Activated CD4-positive, CD25-positive, alpha-beta regulatory T cell (primary cell): ENCODE results near the gene XRCC3.
"Not testable (repeated sequence)": the region's sequence is repeated elsewhere in the genome, so short reads cannot be mapped to it uniquely, and the experiment has no call there.

Experiments
- DNase-seq, 4 experiments: peaks; one replicate each; lab custom pipeline; 2025; lab: John Stamatoyannopoulos, UW

Gene XRCC3

GRCh38 chr14:103693515-103693914 lies 21.7 kb downstream of the XRCC3 start:
- no peak for DNase-seq

DNA sequence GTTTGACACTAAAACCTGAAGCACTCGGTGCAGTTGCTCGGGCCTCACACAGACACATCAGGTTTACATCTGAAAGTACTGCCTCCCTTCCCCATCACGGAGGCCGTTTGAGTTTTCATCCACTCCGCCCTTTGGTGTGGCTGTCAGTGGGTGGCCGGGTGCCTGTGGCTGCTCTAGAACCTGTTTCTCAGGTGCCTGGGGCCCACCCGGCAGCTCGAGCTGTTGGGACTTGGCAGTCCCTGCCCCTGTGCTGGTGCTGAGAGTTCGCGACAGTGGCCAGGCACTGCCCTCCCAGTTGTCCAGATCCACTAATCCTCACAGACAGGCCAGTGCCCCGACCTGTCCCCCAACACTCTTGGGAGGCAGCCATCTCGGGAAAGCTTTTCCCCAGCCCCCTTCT lies 22.4 kb downstream of the XRCC3 start:
- no peak for DNase-seq

DNA sequence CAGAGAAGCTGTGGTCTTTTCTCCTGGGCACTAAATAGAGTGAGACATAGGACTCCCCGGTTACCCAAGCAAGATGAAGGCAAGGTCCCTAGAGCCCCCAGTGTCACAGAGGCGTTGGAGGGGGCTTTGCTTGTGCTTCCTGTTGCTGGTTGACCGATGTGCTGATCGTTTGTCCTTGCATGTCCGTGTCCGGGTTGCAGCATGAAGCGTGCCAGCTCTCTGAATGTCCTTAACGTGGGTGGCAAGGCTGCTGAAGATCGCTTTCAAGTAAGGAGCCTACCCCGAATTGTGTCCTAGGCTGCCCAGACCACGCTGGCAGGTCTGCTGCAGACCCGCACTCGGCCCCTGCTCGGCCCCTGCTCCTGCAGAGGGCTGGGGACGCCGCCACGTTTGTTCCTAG lies 23.1 kb downstream of the XRCC3 start:
- DNase-seq = no peak

- DNase-seq = not testable (repeated sequence)
These were observed 23.6 kb downstream of the XRCC3 start for GRCh38 chr14:103691655-103692054.

DNA sequence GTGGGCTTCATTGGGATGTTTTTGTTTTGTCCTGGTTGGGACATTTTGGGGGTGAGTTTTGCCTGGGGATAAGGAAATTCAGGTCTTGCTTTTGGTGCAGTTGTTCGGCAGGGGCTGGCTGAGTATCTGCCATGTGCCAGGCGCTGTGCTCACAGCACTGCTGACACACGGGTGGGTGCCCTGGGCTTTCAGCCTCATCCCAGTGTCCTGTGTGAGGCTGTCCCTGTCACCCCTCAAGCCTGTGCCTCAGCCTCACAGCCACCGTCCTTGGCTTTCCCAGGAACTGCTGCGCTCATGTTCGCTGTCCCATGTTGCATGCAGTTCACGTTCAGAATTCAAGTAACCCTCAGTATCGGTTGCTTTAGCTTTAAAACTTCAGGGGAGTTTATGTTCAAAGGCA lies 24.9 kb downstream of the XRCC3 start:
- DNase-seq = no peak

DNA sequence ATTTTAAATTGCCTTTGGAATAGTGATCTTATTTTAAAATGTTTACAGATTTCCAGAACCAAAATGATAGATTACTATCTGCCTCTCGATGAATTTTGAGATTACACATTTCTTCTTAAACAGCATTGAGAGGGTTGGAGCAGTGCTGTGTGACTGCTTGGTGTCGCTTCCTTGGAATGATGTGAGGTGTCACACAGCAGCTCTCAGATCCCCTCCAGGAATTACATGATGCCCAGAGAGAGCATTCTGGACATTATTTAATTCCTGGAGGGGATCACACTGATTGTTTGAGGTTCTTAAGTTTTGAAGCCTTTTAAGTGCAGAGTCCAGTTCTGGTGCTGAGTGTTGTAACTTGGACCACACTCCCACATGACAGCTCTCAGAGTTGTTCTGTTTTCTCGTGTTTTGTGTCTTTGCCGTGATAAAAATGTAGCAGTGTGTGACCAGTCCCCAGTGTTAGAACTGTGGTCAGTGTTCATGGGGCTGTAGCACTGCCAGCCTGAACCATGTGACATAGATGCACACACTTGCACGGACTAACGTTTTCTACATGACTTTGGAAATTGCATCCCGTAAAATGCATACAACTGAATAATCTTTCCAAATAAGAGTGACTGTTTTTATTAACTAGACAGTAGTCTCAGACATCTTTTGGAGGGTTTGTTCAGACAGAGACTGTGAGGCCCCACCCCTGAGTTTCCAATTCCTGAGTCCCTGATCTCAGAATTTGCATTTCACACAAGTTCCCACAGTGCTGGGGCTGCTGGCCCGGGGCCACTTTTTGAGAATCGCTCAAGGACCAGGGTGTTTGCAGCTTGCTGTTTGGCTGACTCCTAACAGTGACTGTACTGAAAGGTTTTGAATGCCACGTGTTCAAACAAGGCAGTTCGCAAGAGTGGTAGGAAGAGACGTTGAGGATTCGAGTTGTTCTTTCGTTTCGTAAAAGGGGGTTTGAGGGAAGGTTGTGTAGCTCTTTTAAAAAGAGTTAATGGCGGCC lies 26.0 kb downstream of the XRCC3 start:
- DNase-seq = no peak

DNA sequence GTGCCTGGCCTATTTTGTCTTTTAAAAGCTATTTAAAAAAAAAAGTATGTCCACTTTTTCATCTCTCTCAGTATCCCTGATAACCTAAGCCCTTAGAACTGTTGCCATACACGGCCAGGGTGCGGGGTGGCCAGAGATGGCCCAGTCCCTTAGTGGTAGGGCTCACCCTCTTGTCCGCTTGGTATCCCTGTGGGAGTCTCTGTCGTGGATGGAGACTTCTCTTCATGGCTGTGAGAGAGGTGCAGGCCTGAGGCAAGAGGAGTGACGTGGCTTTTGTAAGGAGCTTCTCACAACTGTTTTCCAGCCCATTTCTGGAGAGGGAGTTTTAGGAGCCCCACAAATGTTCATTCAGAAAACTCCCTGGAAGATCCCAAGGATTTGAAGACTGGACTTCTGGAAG lies 26.8 kb downstream of the XRCC3 start:
- no peak for DNase-seq

GRCh38 chr14:103687712-103688111 lies 27.5 kb downstream of the XRCC3 start:
- DNase-seq = no peak

DNA sequence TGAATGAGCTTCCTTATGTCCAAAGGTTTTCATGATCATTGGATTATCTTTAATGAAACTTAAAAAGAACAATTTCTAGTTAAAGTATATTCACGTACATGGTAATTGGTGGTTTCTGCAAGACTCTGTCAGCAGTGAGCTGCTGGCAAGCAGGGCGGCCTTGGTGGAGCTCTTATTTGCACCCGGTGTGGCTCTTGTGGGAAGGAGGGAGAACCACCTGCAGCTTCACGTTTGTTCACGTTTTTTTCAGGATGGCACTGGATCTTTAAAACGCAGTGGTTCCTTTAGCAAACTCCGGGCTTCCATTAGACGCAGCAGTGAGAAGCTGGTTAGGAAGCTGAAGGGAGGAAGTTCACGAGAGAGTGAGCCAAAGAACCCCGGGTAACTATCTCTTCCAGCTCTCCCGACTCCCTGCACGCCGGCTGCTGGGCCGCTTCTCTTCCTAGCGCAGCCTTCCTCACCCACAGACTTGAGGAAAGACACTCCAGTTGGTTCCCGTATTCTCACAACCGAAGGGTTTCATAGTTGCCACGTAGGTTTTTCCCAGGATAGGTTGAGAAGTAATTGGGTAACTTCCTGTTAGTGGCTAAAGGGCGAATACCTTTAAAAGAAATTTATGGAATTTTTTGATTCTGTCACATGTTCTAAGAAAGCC lies 28.3 kb downstream of the XRCC3 start:
- DNase-seq = no peak

DNA sequence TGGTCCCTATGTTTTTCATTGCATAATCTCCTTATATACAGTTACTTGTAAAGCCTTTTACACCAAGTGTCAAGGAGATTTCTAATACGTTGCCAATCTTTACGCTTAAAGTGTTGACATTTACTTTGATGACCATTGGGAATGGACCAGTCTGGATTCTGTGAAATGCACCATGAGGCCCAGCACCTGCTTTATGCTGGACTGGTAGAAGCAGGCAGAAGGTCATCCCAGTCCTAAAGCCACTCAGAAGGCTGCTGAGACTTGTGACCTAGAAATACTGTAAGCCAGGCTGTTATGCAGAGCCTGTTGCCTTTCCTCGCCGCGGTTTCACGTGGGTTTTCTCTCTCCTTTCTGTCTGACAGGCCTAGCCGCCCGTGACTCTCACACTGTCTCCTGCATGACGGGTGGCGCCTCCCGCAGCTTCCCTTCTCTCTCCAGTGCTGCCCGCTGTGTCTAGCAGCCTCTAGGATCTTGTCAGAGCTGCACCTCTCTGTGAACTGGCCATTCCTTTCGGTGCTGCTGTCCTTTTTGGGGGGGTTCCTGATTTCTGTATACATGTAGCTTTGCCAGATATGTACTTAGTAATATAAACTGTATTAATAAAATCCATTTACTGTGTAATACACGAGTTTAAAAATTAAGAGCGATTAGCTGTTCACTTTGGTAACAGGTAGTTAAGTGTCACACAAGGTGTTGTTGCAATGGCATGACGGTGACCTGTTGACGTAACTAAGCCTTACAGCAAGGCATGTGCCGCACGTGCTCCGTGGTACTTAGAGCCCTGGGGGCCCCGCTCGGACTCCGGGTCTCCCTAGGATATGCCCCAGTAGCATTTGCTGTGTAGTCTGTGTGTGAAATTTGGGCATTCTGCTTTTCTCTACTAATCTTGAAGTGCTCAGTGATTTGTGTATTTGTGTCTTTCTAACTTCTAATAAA lies 29.7 kb downstream of the XRCC3 start:
- DNase-seq = no peak

DNA sequence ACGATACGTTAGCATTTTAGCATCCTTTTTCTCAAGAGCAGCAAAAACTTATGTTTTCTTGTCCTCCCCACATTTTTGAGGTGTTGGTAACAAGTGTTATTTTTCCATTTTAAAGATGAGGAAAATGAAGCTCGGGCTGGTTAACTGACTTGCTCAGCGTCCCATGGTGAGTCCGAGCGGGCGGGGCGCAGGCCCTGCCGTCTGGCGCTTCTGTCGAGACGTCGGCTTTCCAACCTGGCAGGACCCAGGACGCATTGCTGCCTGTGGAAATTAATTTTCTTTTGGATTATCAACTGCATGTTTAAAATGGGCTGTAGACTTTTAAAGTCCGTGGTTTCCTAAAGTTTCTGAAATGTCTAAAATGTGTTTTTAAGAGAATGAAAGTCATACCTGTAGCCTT lies 30.4 kb downstream of the XRCC3 start:
- no peak for DNase-seq

DNA sequence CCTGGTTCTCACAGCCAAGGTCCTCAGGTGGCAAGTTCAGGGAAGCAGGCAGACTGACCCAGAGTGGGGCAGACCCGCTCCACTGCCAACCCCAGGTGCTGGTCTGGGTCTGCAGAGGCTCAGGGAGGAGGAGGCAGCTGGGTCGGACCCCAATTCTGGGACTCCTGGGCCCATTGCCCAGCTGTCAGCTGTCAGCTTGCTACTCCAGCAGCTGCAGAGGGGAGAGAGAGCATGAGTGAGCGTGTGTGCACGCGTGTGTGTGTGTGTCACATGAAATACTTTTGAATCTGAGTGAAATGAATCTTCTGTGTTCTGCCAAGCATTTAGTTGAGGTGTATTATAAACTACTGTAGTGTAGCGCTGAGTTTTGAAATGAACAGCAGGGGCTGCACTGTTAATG lies 30.8 kb downstream of the XRCC3 start:
- no peak for DNase-seq

GRCh38 chr14:103683139-103683538 lies 32.1 kb downstream of the XRCC3 start:
- no peak for DNase-seq

- no peak for DNase-seq
These were observed 34.6 kb downstream of the XRCC3 start for GRCh38 chr14:103680491-103681231.

GRCh38 chr14:103679351-103679750 lies 35.9 kb downstream of the XRCC3 start:
- peak in 1 of 4 experiments; percentile 7 for DNase-seq

GRCh38 chr14:103676881-103677675 lies 38.2 kb downstream of the XRCC3 start:
- no peak for DNase-seq

GRCh38 chr14:103675957-103676356 lies 39.3 kb downstream of the XRCC3 start:
- no peak for DNase-seq

DNA sequence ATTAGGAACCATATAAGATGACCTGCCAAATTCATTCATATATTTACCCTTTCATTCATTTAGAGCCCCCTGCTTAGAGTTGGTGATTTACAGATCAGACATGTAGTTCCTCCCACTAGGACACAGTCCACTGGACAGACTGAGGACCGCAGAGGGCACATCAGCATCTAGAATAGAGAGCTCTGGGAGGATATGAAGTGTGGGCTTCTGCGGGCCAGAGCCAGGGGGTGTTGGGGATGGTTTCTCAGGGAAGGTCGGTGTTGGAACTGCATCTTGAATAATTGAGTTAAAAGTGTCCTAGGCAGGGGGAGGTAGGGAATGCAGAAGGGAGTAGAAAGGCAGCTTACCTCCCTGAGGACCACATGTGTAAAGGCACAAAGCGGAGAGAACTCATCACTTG lies 43.3 kb downstream of the XRCC3 start:
- DNase-seq = no peak

DNA sequence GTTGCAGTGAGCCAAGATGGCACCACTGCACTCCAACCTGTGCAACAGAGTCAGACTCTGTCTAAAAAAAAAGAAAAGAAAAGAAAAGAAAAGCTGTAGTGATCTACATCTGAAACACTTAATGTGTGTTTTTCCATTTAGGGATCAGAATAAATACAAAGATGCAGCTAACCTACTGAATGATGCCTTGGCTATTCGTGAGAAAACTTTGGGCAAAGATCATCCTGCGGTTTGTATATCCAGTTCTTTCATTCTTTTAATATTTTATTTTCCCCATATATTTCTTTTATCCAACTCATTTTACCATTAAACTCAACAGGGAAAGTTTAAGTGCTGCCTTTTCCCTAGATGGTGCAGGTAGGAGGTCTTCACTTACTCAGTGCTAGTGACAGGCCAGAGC lies 45.9 kb downstream of the XRCC3 start:
- no peak for DNase-seq

- DNase-seq = no peak
These were observed 47.1 kb downstream of the XRCC3 start for GRCh38 chr14:103668117-103668516.

GRCh38 chr14:103667671-103668070 lies 47.6 kb downstream of the XRCC3 start:
- no peak for DNase-seq
